Mesendoderm (in vitro differentiated cells): ENCODE results near the gene NME4.

ENCODE experiments used
- DNase-seq: peaks from one replicate; pipeline ENCODE4 v3.0.0; 2013
- H2AK5ac ChIP-seq: 2 replicates; pipeline ENCODE4 v1.6.1; 2013; ENCODE audit warnings: low read length, inconsistent platforms
- H2BK120ac ChIP-seq: 2 replicates; pipeline ENCODE4 v1.6.1; 2013; ENCODE audit warnings: low read depth, mild to moderate bottlenecking, low read length, moderate library complexity, mixed read lengths
- H2BK15ac ChIP-seq: replicated peaks from 2 replicates; pipeline ENCODE4 v1.6.1; 2013; ENCODE audit warnings: low read depth, mild to moderate bottlenecking, moderate library complexity
- H2BK5ac ChIP-seq: 2 replicates; pipeline ENCODE4 v1.6.1; 2013; ENCODE audit warnings: low read length, inconsistent platforms
- H3K18ac ChIP-seq: 2 replicates; pipeline ENCODE4 v1.6.1; 2013; ENCODE audit warnings: mild to moderate bottlenecking, low read length, mixed read lengths
- H3K23ac ChIP-seq: one replicate; pipeline ENCODE4 v1.6.1; 2013; ENCODE audit warnings: low read length
- H3K27ac ChIP-seq: 2 replicates; pipeline ENCODE4 v1.5.1; 2013; ENCODE audit warnings: low read depth, mild to moderate bottlenecking, inconsistent platforms, low read length, moderate library complexity
- H3K27me3 ChIP-seq: 2 replicates; pipeline ENCODE4 v1.6.1; 2013; ENCODE audit warnings: low read length, control low read depth, mild to moderate bottlenecking, inconsistent platforms; ENCODE audit not compliant: insufficient read depth, poor library complexity
- H3K36me3 ChIP-seq: 2 replicates; pipeline ENCODE4 v1.6.1; 2013; ENCODE audit warnings: low read length, inconsistent platforms; ENCODE audit not compliant: control insufficient read depth, insufficient read depth
- H3K4ac ChIP-seq: one replicate; pipeline ENCODE4 v1.6.1; 2013; ENCODE audit warnings: low read depth, mild to moderate bottlenecking, low read length, moderate library complexity
- H3K4me1 ChIP-seq: 2 replicates; pipeline ENCODE4 v1.6.1; 2013; ENCODE audit warnings: low read depth, low read length, inconsistent platforms; ENCODE audit not compliant: control insufficient read depth
- H3K4me2 ChIP-seq: 2 replicates; pipeline ENCODE4 v1.6.1; 2013; ENCODE audit warnings: low read length
- H3K4me3 ChIP-seq: 2 replicates; pipeline ENCODE4 v1.5.1; 2013; ENCODE audit warnings: mild to moderate bottlenecking, low read length
- H3K56ac ChIP-seq: one replicate; pipeline ENCODE4 v1.6.1; 2013; ENCODE audit warnings: low read length
- H3K79me1 ChIP-seq: 2 replicates; pipeline ENCODE4 v1.6.1; 2013; ENCODE audit warnings: low read length, inconsistent platforms
- H3K79me2 ChIP-seq: 2 replicates; pipeline ENCODE4 v1.6.1; 2013; ENCODE audit warnings: mild to moderate bottlenecking, low read length; ENCODE audit not compliant: control insufficient read depth, insufficient read depth
- H3K9ac ChIP-seq: 2 replicates; pipeline ENCODE4 v1.6.1; 2013; ENCODE audit warnings: low read length, inconsistent platforms
- H4K5ac ChIP-seq: one replicate; pipeline ENCODE4 v1.6.1; 2013; ENCODE audit warnings: low read length
- H4K8ac ChIP-seq: one replicate; pipeline ENCODE4 v1.6.1; 2013; ENCODE audit warnings: low read depth, mild to moderate bottlenecking, control low read depth, low read length, moderate library complexity
- WGBS: extraction: QIAGEN DNeasy Blood & Tissue Kit; methylation state at CpG from one replicate; pipeline ENCODE4 v1.1.7; 2013; ENCODE audit warnings: low lambda C conversion rate, missing lambda C conversion rate; ENCODE audit not compliant: insufficient coverage; ENCODE audit errors: extremely low coverage; 5-methylcytosine and 5-hydroxymethylcytosine counted together

NME4 gene

GRCh38 chr16:370443-370842 is 26.6 kb upstream of the NME4 start, which contains the start of gene MRPL28:
TSS of gene MRPL28 (minus strand) at chr16:370538. CDS start at chr16:370218, 320 bp downstream.
- peaks cover 2% of the 10 kb centered on the region for H3K79me2 ChIP-seq
- WGBS = no CpG with 5 or more reads among the region's 30 CpGs
- no peak within 1 kb of the TSS for H3K18ac ChIP-seq
- no peak within 1 kb of the TSS for H4K8ac ChIP-seq
- H3K9ac ChIP-seq = peak within 1 kb of the TSS; percentile 75
- H3K4ac ChIP-seq = no peak within 1 kb of the TSS
- no peaks in the 10 kb centered on the region for H3K4me1 ChIP-seq
- peak within 1 kb of the TSS; percentile 34 for H3K4me3 ChIP-seq
- H3K27me3 ChIP-seq = no peaks in the 10 kb centered on the region
- peaks cover 20% of the 10 kb centered on the region for H3K36me3 ChIP-seq
- peaks cover 5% of the 10 kb centered on the region for H3K79me1 ChIP-seq
- no peak within 1 kb of the TSS for H4K5ac ChIP-seq
- H2BK120ac ChIP-seq = no peak within 1 kb of the TSS
- H3K23ac ChIP-seq = no peak within 1 kb of the TSS
- H3K4me2 ChIP-seq = peak within 1 kb of the TSS; percentile 85
- H2AK5ac ChIP-seq = no peak within 1 kb of the TSS
- H3K56ac ChIP-seq = peak within 1 kb of the TSS; percentile 78
- peak within 1 kb of the TSS; percentile 6 for H3K27ac ChIP-seq
- peak; percentile 97 for DNase-seq
- H2BK15ac ChIP-seq = no peak within 1 kb of the TSS
- H2BK5ac ChIP-seq = no peak within 1 kb of the TSS

GRCh38 chr16:370979-371514 is 26.0 kb upstream of the NME4 start:
- Histone ChIP-seq H3K23ac (no peak overlapping the region), H3K4me1 (no peaks in the 10 kb centered on the region), H3K79me1 (peaks cover 5% of the 10 kb centered on the region), H2AK5ac (no peak overlapping the region), H3K27me3 (no peaks in the 10 kb centered on the region), H2BK5ac (no peak overlapping the region), H3K4me2 (no peak overlapping the region), H2BK15ac (no peak overlapping the region), H4K5ac (no peak overlapping the region), H3K4ac (no peak overlapping the region), H3K27ac (peak overlapping the region; percentile 6), H3K9ac (peak overlapping the region; percentile 34), H3K36me3 (peaks cover 23% of the 10 kb centered on the region), H3K4me3 (no peak overlapping the region), H3K18ac (no peak overlapping the region), H4K8ac (no peak overlapping the region), H2BK120ac (no peak overlapping the region), H3K79me2 (peaks cover 2% of the 10 kb centered on the region), H3K56ac (peak overlapping the region; percentile 56)
- no peak for DNase-seq
- WGBS = no CpG with 5 or more reads among the region's 10 CpGs

GRCh38 chr16:371515-372301 is 25.3 kb upstream of the NME4 start:
- Histone ChIP-seq H2AK5ac (no peak overlapping the region), H3K79me1 (peaks cover 5% of the 10 kb centered on the region), H3K27ac (no peak overlapping the region), H3K4me1 (no peaks in the 10 kb centered on the region), H3K18ac (no peak overlapping the region), H3K9ac (no peak overlapping the region), H3K4me2 (no peak overlapping the region), H2BK15ac (no peak overlapping the region), H4K5ac (no peak overlapping the region), H3K79me2 (peaks cover 2% of the 10 kb centered on the region), H3K4ac (no peak overlapping the region), H4K8ac (no peak overlapping the region), H3K36me3 (peaks cover 27% of the 10 kb centered on the region), H3K4me3 (no peak overlapping the region), H2BK5ac (no peak overlapping the region), H3K23ac (no peak overlapping the region), H3K56ac (no peak overlapping the region), H3K27me3 (no peaks in the 10 kb centered on the region), H2BK120ac (no peak overlapping the region)
- no CpG with 5 or more reads among the region's 31 CpGs for WGBS
- DNase-seq = no peak

- Histone ChIP-seq H4K8ac (no peak overlapping the region), H3K27ac (no peak overlapping the region), H3K79me1 (peaks cover 5% of the 10 kb centered on the region), H3K9ac (no peak overlapping the region), H2AK5ac (no peak overlapping the region), H3K56ac (no peak overlapping the region), H3K23ac (no peak overlapping the region), H3K79me2 (peaks cover 2% of the 10 kb centered on the region), H3K4me1 (no peaks in the 10 kb centered on the region), H2BK5ac (no peak overlapping the region), H2BK15ac (no peak overlapping the region), H3K4me2 (no peak overlapping the region), H3K36me3 (peaks cover 26% of the 10 kb centered on the region), H2BK120ac (no peak overlapping the region), H3K18ac (no peak overlapping the region), H3K4me3 (no peak overlapping the region), H4K5ac (no peak overlapping the region), H3K27me3 (no peaks in the 10 kb centered on the region), H3K4ac (no peak overlapping the region)
- DNase-seq = no peak
- WGBS = no CpG with 5 or more reads among the region's 19 CpGs
These were observed 24.6 kb upstream of the NME4 start for GRCh38 chr16:372302-372983.

- Histone ChIP-seq H3K79me1 (peaks cover 5% of the 10 kb centered on the region), H3K27ac (no peak overlapping the region), H2BK15ac (no peak overlapping the region), H3K4me3 (no peak overlapping the region), H3K79me2 (peaks cover 2% of the 10 kb centered on the region), H3K4ac (no peak overlapping the region), H2BK120ac (no peak overlapping the region), H3K18ac (no peak overlapping the region), H3K23ac (no peak overlapping the region), H3K4me1 (no peaks in the 10 kb centered on the region), H2BK5ac (no peak overlapping the region), H2AK5ac (no peak overlapping the region), H4K8ac (no peak overlapping the region), H3K9ac (no peak overlapping the region), H3K56ac (no peak overlapping the region), H3K36me3 (peaks cover 22% of the 10 kb centered on the region), H3K4me2 (no peak overlapping the region), H4K5ac (no peak overlapping the region), H3K27me3 (no peaks in the 10 kb centered on the region)
- no CpG with 5 or more reads among the region's 5 CpGs for WGBS
- no peak for DNase-seq
These were observed 23.9 kb upstream of the NME4 start for GRCh38 chr16:373020-373598.
